NCI-H226 (cell line): ENCODE data around the gene SCLT1.

Experiments
- DNase-seq: peaks from one replicate; pipeline ENCODE4 v3.0.0-alpha.2; 2015

The SCLT1 gene

DNA sequence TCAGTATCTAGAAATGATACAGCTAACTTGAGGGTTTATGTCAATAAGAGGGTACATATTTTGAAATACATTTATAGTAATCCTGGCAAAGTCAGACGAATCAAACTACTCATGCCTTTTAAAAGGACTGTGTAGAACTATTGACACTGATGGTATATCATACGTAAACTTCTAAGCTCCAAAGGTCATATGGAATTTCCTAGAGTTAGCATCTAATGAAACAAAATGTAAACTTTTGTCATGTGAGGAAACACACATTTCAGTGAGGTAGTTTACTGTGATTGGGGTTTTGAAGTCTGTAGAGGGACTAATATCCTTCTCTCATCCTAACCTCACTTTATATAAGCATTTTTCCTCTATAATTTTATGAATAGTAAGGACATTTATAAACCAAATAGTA, 138.4 kb downstream of the SCLT1 start:
- no peak for DNase-seq

DNA sequence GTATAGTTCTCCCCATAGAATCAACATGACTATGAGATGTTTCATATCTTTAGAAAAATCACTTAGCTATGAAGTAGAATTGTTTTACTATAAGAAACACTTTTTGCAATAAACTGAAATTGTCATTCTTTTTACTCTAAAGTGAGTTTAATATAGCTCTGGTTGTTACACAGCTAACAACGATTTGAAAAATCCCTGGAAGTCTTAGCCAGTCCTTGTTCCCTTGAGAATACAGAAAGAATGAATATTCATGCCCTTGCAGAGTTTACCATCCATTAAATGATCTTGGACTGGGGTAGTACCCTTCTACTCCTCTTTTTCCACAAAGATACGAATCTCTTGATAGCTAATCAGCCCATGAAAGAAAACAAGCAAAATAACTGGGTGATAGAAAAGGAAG, 142.0 kb downstream of the SCLT1 start:
- no peak for DNase-seq

DNA sequence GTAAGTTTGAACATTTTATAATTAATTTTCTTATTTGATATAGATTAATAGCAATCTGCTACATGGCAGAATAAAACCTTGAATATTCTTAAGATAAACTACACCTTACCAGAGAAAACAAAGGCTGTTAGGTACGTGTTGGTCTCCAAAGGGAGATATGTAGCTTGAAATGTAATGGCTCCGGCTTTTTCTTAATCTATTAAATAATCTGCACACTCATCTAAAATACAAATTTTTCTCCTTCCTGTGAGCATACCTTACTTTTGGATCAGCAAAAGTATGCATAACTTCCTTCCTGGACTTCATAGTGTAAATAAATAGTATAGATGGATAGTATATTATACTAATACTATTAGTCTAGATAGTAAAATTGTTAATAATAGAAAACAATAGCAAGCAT, 142.5 kb downstream of the SCLT1 start:
- DNase-seq, result no peak

DNA sequence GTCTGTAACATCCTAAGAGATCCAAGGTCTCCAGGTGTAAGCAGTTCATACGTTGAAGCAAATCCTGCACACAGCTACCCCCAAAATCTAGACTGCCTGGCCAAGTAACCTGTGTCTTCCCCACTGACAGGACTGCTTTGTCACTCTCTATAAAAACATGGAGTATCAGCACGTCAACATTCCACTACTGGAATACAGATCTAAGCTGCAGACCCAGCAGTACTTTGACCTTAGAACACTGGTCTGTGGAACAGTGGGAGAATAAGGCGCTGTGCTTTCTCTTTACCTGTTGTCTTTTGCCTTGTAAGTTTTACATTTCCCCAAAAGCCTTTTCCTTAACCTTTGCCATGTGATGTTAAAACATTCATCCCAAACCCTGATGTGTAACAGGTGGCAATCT, 146.4 kb downstream of the SCLT1 start:
- DNase-seq, result no peak

DNA sequence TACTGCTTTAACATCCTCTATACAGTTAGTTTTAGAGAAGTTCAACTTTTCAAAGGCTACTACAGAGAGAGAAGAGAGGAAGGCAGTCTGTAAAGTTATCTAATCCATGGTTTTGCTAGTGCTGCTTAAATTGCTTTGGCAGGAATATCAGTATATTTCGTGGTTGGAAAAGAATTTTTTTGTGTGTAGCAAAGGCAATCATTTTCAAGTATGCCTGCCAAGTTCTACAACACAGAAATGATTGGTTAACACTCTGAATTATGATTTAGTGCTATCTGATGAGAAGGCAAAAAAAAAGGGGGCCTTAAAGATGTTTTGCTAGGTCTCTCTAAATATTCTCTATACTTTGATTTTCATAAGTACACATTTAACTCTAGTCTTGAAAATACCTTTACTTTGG, 150.7 kb downstream of the SCLT1 start:
- no peak for DNase-seq

DNA sequence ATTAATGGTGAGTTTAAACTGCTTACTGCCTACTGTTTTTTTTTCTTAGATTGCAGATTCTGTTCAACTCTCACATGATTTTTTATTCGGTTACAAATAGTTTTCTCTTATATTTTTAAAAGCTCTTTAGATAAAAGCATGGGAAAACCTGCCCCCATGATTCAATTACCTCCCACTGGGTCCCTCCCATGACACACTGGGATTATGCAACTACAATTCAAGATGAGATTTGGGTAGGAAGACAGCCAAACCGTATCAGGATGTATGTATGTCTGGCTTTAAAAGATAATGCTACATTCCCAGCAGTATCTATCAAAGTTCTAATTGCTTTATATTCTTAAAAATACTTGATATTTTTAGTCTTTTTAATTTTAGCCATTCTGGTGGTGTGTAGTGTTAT, 152.4 kb downstream of the SCLT1 start:
- no peak for DNase-seq

DNA sequence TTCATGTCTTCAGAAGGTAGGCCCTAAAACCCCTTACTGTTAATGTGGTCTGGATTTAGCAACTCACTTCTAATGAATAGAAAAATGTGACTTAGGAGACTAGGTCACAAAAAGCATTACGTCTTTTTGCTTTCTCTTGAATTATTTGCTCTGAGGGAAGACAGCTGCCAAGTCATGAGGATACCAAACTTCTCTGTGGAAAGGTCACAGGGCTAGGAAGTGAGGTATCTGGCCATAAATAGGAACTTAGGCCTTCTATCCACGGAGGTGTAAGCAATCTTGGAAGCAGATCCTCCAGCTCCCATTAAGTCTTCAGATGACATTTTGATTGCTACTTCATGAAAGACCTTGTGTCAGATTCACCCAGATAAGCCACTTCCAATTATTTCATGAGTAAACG, 163.3 kb downstream of the SCLT1 start:
- no peak for DNase-seq

DNA sequence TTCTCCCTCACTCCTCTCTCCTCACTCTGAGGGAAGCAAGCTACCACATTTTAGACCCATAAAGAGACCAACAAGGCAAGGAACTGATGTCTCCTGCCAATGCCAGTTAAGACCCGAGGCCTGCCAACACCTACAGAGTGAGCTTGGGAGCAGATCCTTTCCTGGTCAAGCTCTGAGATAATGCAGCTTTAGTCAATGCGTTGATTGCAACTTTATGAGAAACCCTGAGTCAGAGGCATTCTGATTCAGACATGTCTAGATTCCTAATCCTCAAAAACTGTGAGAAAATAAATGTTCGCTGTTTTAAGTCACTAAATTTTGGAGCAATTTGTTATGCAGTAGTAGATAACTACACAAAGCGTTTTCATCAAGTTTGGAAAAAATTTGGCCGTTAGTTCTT, 168.4 kb downstream of the SCLT1 start:
- DNase-seq, result no peak

DNA sequence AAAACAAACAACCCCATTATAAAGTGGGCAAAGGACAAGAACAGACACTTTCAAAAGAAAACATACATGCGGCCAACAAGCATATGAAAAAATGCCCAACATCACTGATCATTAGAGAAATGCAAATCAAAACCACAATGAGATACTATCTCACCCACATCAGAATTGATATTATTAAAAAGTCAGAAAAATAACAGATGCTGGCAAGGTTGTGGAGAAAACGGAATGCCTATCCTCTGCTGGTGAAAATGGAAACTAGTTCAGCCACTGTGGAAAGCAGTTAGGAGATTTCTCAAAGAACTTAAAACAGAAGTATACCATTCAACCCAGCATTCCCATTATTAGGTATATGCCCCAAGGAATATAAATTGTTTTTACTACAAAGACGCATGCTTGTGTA, 171.4 kb downstream of the SCLT1 start:
- no peak for DNase-seq

DNA sequence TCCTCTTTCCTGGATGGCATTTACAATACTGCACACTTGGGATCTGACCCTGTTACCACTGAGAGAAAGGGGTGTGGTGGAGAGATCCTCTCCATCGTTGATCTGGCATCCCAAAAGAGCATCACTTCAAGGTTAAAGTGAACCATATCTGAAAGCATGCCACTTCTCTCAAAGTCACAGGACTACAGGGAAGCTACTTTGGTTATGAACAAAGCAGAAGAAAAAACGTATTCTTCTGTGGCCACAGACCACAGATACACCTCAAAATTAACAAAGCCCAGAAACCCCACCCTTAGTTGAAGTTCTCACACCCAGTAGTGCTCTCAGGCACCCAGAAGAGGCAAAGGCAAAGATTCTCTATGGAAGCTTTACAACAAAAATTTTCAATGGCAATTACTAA, 175.6 kb downstream of the SCLT1 start:
- no peak for DNase-seq

DNA sequence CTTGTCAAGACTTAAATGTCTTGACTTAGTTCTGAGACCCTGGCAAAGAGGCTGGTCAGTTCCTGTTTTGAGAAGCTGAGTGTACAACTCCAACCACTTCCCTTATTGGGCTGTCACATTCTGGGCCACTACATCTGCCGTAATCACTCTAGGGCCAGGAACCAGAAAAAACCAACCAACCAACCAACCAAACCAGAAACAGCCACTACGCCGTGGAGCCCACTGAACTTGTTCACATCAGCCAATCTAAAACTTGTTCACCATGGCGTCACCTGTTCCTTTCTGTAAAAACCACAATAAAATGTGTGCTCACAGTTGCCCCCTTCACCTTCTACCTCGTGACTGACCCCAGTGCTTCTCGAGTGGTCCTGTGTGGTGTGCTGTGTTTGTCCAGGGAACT, 176.5 kb downstream of the SCLT1 start:
- no peak for DNase-seq

DNA sequence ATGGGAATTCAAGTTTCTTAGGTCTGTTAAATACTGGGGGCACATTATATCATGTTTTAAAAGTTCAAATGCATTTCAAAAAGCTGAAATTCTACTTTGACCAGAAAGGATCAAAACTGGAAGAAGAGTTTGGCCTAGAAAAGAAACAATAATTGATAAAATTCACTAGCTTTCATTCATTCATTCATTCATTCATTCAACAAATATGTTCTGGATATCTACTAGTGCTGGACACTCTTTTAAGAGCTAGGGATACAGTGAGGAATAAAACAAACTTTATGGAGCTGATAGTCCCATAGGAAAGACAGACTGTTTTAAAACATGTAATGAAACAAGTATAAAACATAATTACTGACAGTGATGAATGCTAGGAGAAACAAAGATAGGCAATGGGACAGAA, 177.8 kb downstream of the SCLT1 start:
- DNase-seq, result no peak

DNA sequence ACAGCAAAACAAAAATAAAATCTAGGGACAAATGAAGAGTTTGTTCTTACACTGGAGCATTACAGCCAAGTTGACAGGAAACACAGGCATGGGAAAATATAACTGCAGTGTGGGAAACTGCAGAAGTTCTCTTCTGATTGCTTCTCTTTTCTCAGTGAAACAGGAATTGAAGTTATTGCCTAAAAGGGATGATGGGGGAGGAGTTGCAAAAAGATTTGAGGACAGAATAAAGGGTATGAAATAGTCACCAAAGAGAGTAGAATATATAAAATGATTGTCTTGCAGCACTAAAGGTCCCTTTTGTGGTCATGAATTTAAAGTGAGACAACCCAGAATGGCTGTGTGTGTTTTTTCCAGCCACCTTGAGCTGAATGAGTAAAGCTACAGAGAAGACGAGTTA, 180.1 kb downstream of the SCLT1 start:
- no peak for DNase-seq

DNA sequence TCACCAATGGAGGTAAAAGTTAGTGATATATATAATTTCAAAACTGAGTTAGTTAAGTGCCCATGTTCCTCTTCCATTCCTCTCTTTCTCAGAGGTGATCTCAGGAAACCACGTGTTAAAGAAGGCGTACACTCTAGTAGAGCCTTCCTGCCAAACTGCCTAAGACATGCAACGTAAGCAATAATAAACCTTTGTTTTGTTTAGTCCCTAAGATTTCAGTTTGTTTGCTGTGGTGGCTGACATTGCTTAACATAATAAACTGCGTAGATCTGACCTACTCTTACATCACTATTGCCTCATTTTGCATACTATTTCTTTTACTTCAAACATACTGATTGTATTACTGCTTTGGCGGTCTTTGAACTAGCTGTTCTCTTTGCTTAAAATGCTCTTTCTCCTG, 184.6 kb downstream of the SCLT1 start:
- no peak for DNase-seq

DNA sequence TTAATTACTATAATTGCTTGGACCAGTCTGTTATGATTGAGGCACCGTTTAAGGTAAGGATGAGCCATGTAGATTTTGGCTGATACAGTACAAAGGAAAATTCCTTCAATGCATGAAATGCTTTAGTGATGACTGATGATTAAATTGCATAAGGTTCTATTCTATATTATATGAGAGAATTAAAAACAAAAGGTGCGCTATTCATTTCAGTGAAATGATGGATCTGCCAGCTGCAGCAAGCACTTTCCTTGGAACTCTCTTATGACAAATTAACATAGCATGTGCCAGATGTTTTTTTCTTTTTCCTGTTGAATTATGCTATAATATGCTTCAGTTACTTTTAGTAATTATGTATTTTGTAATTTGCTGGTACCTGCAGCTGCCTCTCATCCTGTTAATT, 185.4 kb downstream of the SCLT1 start:
- no peak for DNase-seq

DNA sequence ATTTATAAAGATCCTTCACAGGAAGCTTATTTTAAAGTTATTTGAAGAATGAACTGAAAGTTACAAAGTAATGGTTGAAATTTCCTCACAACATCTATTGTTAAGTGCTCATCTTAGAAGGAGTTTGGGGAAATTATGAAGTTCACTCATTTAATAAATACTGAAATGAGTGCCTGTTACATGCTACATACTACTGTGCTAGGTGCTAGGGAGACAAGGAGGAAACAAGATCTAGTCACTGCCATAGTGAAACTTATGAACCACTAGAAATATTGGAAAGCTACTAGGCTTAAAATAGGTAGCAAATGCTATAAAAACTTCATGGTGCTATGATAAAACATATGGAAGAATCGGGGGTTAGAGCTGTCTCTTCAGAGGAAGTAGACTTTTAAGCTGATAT, 186.8 kb downstream of the SCLT1 start:
- no peak for DNase-seq

DNA sequence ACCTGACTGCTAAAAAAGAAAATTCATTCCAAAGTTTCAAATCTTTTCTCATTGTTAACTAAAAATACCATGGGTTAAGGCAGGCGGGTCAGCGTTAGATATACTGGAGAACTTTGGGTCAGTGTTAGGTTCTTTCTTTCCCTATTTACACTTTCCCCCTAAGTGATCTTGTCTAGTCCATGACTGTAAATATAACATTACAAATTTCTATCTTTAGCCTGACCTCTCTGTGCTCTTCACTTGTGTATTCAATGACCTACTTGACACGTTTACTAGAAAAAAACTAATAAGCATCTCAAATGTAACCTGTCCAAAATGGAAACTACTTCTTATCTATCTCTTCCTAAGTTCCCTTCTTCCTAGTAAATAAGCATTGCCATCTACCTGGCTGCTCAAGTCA, 188.5 kb downstream of the SCLT1 start:
- DNase-seq, result no peak

DNA sequence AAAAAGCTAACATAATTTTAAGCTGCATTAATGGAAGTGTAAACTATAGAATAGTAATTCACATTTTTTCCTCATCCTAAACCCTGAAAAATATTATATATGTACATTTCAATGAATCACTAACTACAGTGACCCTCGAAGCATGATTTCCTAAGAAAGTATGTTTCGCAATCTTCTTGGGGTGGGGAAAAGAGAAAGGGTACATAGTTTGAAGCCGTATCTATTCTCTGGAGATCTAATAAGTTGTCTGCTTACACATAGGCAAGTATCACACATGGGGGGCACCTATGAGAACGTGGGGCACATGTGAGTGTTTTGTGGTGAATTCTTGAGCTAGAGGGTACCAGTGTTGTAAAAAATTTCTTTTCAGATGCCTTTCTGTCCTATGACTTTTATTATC, 212.7 kb downstream of the SCLT1 start:
- DNase-seq, result no peak

DNA sequence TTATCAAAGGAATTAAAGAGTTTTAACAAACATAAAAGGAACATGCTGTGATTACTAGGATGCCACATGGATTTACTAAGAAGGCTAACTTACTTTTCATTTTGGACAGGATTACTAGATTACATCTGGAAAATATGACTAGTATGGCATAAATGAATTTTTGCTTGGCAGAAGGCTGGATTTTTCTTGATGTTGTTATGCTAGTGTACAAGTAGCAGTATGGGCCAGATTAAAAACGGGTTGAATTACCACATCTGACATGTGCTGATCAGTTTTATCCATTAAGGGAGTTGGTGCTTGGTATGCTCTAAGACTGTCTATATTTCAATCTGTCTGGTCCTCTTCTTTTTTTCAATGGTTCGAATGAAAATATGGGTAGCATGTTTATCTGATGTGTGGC, 213.4 kb downstream of the SCLT1 start:
- DNase-seq, result no peak

DNA sequence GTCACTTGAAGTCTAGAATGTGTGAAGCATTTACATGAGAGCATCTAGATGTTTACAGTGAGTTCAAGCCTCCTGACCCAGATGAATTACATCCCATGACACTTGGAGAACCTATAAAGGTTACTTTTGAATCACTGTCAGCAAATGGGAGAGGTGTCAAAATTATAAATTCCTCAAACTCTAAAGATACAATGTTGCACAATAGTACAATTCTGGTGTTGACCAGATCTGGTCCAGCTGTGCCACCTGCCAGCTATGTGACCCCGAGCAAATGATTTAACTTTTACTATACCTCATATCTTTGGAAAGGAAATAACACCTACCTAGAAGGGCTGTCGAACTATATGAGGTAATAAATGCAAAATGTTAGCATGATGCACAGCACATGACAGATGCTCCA, 214.1 kb downstream of the SCLT1 start:
- DNase-seq, result no peak

DNA sequence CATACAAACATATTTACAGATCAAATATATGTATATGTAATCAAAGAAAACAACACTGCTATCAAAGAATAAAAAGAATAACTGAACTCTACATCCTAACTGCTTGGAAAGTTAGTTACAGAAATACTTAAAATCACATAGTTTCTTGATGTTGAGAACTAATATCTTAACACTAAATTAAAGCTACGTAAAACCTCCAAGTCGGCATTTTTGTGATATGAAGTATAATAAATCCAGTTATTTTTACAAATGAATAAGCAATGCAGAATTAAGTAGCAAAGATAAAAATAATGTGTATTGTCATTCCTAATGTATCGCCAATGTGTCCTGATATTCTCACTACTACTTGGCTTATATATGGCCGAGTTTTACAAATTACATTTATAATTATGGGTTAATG, 215.4 kb downstream of the SCLT1 start:
- DNase-seq, result no peak

DNA sequence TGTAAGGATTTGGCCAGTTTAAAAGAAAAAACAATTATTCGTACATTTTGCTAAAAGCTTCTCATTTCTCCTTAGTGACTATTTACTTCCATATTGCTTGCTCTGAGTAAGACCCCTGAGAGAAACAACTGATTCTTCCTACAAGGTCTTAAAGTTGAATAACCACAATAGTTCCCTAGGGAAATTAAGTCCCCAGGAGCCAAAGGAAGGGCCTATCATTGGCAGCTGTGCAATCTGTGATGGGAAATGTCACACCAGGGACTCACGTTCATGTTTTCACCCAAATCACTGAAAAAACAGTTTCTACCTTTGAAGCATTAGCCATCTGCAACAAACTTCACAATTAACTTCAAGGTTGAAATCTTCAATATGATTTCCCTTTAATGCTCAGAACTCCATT, 217.1 kb downstream of the SCLT1 start:
- no peak for DNase-seq

DNA sequence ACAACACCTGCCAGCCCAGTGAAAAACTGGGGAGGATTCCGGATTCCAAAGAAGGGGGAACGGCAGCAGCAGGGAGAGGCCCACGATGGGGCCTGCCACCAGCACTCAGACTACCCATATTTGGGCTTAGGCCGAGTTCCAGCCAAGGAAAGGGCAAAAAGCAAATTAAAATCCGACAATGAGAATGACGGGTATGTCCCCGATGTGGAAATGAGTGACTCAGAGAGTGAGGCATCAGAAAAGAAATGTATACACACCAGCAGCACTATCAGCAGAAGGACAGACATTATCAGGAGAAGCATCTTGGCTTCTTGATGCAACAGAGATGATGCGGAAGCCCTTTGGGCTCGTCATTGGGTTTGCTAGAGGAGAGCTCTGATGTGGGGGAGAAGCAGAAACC, 221.4 kb downstream of the SCLT1 start:
- no peak for DNase-seq

DNA sequence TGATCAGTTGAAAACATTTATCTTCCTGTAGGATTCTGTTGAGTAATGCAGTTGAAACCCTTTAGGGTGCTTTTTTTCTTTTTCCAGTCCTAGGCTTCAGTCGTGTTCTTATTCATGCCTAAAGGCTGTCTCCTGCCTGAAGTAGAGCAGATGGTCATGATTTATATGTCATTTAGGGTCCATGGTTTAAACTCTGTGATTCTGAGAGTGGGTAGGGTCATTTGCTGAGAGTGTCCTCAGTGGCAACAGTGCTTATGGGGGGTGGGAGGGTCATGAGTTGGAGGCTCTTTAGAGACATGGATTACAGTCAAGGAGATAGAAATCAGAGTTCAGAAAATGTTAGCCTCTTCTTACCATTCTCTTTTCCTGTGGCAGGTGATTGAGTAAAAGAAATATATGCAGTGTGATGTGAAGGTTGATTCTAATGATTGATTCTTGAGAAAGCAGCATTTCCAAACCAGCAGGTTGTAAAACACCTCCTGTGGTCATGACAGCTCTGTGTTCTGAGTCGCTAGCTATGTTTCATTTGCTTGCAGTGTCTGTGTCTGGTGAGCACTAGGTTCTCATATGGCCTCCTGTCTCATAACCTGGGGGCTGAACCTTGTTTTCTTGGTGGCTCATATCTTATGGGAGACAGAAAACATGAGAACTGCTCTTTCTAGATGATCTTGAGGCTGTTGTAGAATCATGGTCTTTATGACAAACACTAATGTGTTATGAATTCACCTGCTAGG, 223.4 kb downstream of the SCLT1 start:
- DNase-seq, result no peak

DNA sequence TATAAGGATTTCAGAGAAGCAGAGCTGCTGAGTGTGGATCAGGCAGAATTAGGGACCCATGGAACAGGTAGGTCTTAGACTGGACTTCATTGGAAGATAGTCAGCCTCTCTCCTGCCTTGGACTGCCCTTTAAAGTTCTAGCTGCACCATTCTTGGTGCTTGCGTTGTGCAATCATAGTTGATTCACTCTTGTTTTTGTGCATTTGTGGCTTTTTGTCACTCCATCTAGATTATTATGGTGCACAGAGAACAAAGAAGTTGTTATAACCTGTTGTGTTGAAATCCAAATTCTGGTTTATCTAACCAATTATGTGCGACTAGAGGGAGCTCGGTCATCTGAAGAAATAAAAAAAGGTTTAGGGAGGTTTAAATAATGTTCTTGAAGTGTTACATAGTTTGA, 224.6 kb downstream of the SCLT1 start:
- no peak for DNase-seq

DNA sequence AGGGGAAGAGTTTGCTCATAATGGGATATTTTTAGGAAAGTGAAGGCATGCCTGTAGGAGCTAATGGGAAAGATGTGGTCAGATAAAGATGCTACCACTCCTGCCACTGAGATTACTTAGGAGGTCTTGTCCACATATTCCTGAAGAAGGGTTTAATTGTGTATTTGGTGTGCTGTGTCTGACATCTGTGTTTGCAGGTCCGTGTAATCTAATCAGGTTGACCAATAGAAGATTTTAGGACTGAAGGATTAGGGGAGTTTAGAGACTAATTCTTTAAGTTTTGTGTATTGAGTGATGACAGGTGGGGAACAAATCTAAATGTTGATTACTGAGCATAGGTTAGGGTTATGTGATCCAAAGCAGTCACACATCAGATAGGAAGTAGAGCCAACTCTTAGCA, 226.6 kb downstream of the SCLT1 start:
- DNase-seq, result no peak
